Naive thymus-derived CD4-positive, alpha-beta T cell (primary cell): ENCODE results near the gene KRT81. TPM values are rescaled to one million over a fixed set of nuclear protein-coding genes. Genes with fewer than 3 reads are reported as not detected.
A peak's percentile ranks its signal among the peaks of the same experiment; 100 is the strongest.

Source experiments
- ATAC-seq: fragments of 150-1000 bp; cut with Tn5 transposase; 2 replicates; pipeline ENCODE4 v1.10.0; 2021; ENCODE audit warnings: mild to moderate bottlenecking, moderate library complexity
- CTCF ChIA-PET: fragments of 350-600 bp; sonication (Branson Sonifier 250); formaldehyde crosslinking; loops from one replicate; lab custom pipeline; 2021; ENCODE audit warnings: antibody characterized with exemption; lab: Charles Lee
- POLR2A ChIA-PET: fragments of 350-600 bp; sonication (Branson Sonifier 250); formaldehyde crosslinking; loops from one replicate; lab custom pipeline; 2021; ENCODE audit warnings: antibody characterized with exemption, inconsistent platforms; lab: Charles Lee
- DNase-seq, 9 donors: peaks; one replicate each; pipeline versions ENCODE4 v3.0.0 to v3.0.0-alpha.2; 2020 to 2022; ENCODE audit warnings: mixed read lengths in 1 of 9
- H3K27ac ChIP-seq: one replicate; pipeline ENCODE4 v1.7.0; 2013; ENCODE audit warnings: mild to moderate bottlenecking, low read depth, low read length, moderate library complexity
- H3K27me3 ChIP-seq, 2 donors: one replicate each; pipeline ENCODE4 v1.7.0; 2013; ENCODE audit warnings: low read length in 2 of 2, mild to moderate bottlenecking in 2 of 2, moderate library complexity in 2 of 2; ENCODE audit not compliant: control insufficient read depth in 2 of 2, insufficient read depth in 2 of 2
- H3K36me3 ChIP-seq, 3 experiments: 1 replicate in 2 of 3; 2 replicates in 1 of 3; pipeline ENCODE4 v1.7.0; 2013; ENCODE audit warnings: low read length in 3 of 3, mild to moderate bottlenecking in 3 of 3, moderate library complexity in 1 of 3; ENCODE audit not compliant: insufficient read depth in 3 of 3, control insufficient read depth in 2 of 3
- H3K4me1 ChIP-seq, 2 donors: one replicate each; pipeline ENCODE4 v1.7.0; 2013; ENCODE audit warnings: low read length in 2 of 2, mild to moderate bottlenecking in 2 of 2, moderate library complexity in 1 of 2; ENCODE audit not compliant: control insufficient read depth in 2 of 2, insufficient read depth in 2 of 2
- H3K4me3 ChIP-seq: 2 replicates; pipeline ENCODE4 v1.7.0; 2013; ENCODE audit warnings: mild to moderate bottlenecking, low read length
- H3K9me3 ChIP-seq, 3 experiments: 1 replicate in 2 of 3; 2 replicates in 1 of 3; pipeline ENCODE4 v1.7.0; 2013; ENCODE audit warnings: low read length in 3 of 3; ENCODE audit not compliant: control insufficient read depth in 2 of 3
- H3K27ac Mint-ChIP-seq, 9 donors: one replicate each; pipeline ENCODE4 v1.8.0; 2020 to 2022; ENCODE audit warnings: mixed read lengths in 9 of 9, mild to moderate bottlenecking in 8 of 9, moderate library complexity in 5 of 9, inconsistent platforms in 2 of 9
- H3K27me3 Mint-ChIP-seq, 5 donors: one replicate each; pipeline ENCODE4 v1.8.0; 2021 to 2022; ENCODE audit warnings: mixed read lengths in 5 of 5, mild to moderate bottlenecking in 1 of 5
- H3K36me3 Mint-ChIP-seq, 5 donors: one replicate each; pipeline ENCODE4 v1.8.0; 2020 to 2022; ENCODE audit warnings: mixed read lengths in 5 of 5, mild to moderate bottlenecking in 3 of 5, inconsistent platforms in 1 of 5
- H3K4me1 Mint-ChIP-seq, 7 donors: one replicate each; pipeline ENCODE4 v1.8.0; 2020 to 2022; ENCODE audit warnings: mixed read lengths in 7 of 7, mild to moderate bottlenecking in 3 of 7, inconsistent platforms in 1 of 7
- H3K4me3 Mint-ChIP-seq, 10 donors: one replicate each; pipeline ENCODE4 v1.8.0; 2020 to 2022; ENCODE audit warnings: mild to moderate bottlenecking in 10 of 10, mixed read lengths in 10 of 10, moderate library complexity in 6 of 10, inconsistent platforms in 2 of 10
- H3K9me3 Mint-ChIP-seq, 11 donors: one replicate each; pipeline ENCODE4 v1.8.0; 2020 to 2022; ENCODE audit warnings: mixed read lengths in 11 of 11, mild to moderate bottlenecking in 4 of 11, inconsistent platforms in 1 of 11, moderate library complexity in 1 of 11
- intact Hi-C, 2 donors: fragments of 100-400 bp; cut with micrococcal nuclease; formaldehyde crosslinking; loops; one replicate each; pipeline ENCODE4 v1.15.1; 2023
- polyA plus RNA-seq, 2 donors: library from polyadenylated mRNA; unstranded; fragments of 300-500 nt; fragmentation: Illumina TruSeq; gene quantifications; one replicate each; pipeline ENCODE4 v1.2.3, GENCODE V29; 2021
- total RNA-seq, 6 experiments: library from RNA in 5 of 6; stranded (reverse) in 5 of 6; gene quantifications; 1 replicate in 5 of 6; 2 replicates in 1 of 6; pipeline ENCODE4 v1.2.3 and lab custom pipeline; 2021 to 2026

KRT81 gene
- total and polyA plus RNA-seq, 7 experiments from 2014 or later = 0.15 to 0.21 TPM; not detected in 5

DNA sequence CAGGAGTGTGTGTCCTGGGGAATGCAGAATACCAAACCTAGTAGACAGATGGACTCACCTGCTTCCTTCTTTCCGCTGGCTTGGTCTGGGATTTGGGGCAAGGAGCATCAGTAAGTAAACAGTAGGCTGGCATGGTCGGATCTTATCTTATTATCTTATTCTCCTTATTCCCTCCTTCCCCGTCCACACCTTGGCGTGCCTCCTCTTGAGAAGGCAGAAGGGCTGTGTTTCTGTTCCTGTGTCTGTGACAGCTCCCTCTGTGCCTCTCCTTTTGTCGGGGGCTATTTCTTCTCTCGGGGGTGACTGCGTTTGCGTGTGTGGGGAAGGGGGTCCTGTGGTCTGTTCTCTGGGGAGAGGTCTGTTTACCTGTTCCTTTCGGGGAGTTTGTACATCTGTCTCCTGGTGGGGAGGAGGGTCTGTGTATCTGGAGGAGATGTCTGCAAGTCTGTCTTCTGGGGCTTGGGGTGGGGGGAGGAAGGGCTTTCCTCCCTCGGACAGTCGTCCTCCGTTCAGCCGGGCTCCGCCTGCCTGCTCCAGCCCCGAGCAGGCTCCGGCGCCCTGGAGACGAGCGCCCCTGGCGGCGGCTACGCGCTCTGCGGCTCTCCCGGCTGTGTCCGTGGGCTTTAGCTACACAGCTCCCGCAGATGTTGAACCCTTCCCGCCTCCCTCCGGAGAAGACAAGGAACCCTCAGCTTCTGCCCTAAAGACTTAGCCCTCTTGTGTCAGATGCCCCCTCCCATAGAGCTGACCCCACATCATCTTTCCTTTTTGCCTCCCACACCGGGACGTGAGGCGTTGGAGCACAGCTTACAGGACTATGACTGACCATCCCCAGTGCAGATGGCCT lies 12.5 kb downstream of the KRT81 start:
- POLR2A ChIA-PET = no interaction called here
- H3K27ac Mint-ChIP-seq = peak overlapping the region in 1 of 9 donors; percentile 30
- no peaks in the 10 kb centered on the region for H3K9me3 Mint-ChIP-seq

DNA sequence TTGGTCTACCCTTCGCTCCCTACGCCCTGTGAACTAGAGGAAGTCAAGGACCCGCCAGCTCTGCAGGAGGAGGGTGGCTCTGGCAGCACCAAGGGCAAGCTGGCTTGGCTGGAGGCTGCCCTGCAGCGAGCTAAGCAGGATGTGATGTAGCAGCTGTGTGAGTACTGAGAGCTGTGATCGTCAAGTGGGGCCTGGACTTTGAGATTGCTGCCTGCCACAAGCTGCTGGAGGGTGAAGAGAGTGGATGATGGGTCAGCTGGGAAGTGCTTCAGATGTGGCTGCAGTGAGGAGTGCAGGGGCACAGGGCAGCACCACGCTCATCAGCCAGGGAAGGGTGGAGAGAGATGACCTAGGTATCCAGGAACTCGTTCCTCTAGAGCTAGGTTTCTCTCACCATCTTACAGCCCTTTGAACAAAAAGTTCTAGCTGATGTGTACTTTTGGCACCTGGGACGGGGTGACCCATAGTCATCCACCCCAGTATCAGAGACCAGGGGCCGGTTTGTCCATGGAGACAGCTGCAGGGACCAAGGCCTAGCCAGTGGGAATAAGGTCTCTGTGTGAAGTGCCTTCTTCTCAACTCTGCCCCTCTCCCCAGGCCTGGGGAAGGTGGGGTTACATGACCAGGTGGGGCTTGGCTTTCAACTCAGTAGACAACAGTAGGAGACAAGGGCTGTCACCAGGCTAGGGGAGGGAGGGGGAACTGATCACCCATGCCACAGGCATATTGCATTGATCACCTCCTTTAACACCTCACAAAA lies 13.7 kb downstream of the KRT81 start:
- Mint-ChIP-seq H3K27ac (peak overlapping the region in 1 of 9 donors; percentile 14), H3K27me3 (peaks cover 18 to 63% (median 32%) of the 10 kb centered on the region in 5 donors), H3K4me3 (no peak overlapping the region), H3K36me3 (no peaks in the 10 kb centered on the region), H3K4me1 (peaks cover 0 to 15% (median 5%) of the 10 kb centered on the region in 7 donors), H3K9me3 (no peaks in the 10 kb centered on the region)
- ChIA-PET CTCF (interaction anchor here (0.7 to 2.0 kb wide), 4 partner anchors 32 to 607 kb away, joined by 3 to 4 read pairs (median 4); no protein-coding TSS in a partner anchor), POLR2A (no interaction called here)
- Histone ChIP-seq H3K36me3 (no peaks in the 10 kb centered on the region), H3K9me3 (no peaks in the 10 kb centered on the region), H3K27ac (no peak overlapping the region), H3K4me1 (no peaks in the 10 kb centered on the region), H3K27me3 (peaks cover 0 to 5% of the 10 kb centered on the region in 2 donors), H3K4me3 (no peak overlapping the region)
- no peak for DNase-seq
- no peak for ATAC-seq
- intact Hi-C loops = loop anchor here (2.0 kb wide), 2 partner anchors 55 to 121 kb away; no protein-coding TSS in a partner anchor

More for the DNA sequence above, 12.5 kb downstream of the KRT81 start:
- peaks cover 0 to 5% of the 10 kb centered on the region in 2 donors for H3K27me3 ChIP-seq
- intact Hi-C loops = loop anchor here (2.0 kb wide), 2 partner anchors 56 to 122 kb away; no protein-coding TSS in a partner anchor
- H3K4me1 ChIP-seq = no peaks in the 10 kb centered on the region
- no peaks in the 10 kb centered on the region for H3K36me3 ChIP-seq
- peak; percentile 90 for ATAC-seq
- CTCF ChIA-PET = interaction anchor here (0.6 to 2.0 kb wide), 12 partner anchors 14 to 139 kb away, joined by 3 to 6 read pairs (median 4); no protein-coding TSS in a partner anchor
- Mint-ChIP-seq H3K4me3 (peak overlapping the region in 6 of 10 donors; percentile 1 to 56 (median 25)), H3K36me3 (no peaks in the 10 kb centered on the region), H3K4me1 (peaks cover 0 to 15% (median 5%) of the 10 kb centered on the region in 7 donors), H3K27me3 (peaks cover 16 to 57% (median 32%) of the 10 kb centered on the region in 5 donors)
- no peak overlapping the region for H3K4me3 ChIP-seq
- no peak overlapping the region for H3K27ac ChIP-seq
- DNase-seq = peak; percentile 35 to 85 (median 62)
- H3K9me3 ChIP-seq = no peaks in the 10 kb centered on the region

DNA sequence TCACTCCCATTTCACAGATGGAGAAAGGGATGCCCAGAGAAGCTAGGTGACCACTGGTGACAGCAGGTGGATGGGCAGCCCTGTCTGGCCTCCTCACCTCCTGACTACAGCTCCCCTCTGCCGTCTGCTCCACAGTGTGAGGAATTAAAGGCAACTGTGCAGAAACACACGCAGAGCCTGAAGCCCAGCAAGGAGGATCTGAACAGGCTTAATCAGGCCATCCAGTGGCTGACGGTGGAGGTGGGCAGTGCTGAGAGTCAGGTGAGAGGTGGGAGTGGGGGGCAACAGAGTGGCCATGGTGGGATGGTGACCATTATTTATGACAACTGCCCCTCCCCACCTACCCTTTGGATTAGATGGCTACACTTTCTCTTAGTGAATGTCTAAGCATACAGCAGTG lies 15.6 kb downstream of the KRT81 start:
- DNase-seq (no peak), ATAC-seq (no peak)
- no peak overlapping the region for H3K27ac Mint-ChIP-seq
- Histone ChIP-seq H3K27ac (no peak overlapping the region), H3K27me3 (peaks cover 0 to 5% of the 10 kb centered on the region in 2 donors), H3K36me3 (no peaks in the 10 kb centered on the region), H3K9me3 (no peaks in the 10 kb centered on the region), H3K4me3 (no peak overlapping the region), H3K4me1 (no peaks in the 10 kb centered on the region)
- no peaks in the 10 kb centered on the region for H3K9me3 Mint-ChIP-seq
- H3K36me3 Mint-ChIP-seq = no peaks in the 10 kb centered on the region
- POLR2A ChIA-PET = no interaction called here
- CTCF ChIA-PET = no interaction called here
- intact Hi-C loops = no loop called here
- no peak overlapping the region for H3K4me3 Mint-ChIP-seq
- H3K4me1 Mint-ChIP-seq = peaks cover 0 to 15% (median 5%) of the 10 kb centered on the region in 7 donors
- H3K27me3 Mint-ChIP-seq = peaks cover 18 to 72% (median 41%) of the 10 kb centered on the region in 5 donors

DNA sequence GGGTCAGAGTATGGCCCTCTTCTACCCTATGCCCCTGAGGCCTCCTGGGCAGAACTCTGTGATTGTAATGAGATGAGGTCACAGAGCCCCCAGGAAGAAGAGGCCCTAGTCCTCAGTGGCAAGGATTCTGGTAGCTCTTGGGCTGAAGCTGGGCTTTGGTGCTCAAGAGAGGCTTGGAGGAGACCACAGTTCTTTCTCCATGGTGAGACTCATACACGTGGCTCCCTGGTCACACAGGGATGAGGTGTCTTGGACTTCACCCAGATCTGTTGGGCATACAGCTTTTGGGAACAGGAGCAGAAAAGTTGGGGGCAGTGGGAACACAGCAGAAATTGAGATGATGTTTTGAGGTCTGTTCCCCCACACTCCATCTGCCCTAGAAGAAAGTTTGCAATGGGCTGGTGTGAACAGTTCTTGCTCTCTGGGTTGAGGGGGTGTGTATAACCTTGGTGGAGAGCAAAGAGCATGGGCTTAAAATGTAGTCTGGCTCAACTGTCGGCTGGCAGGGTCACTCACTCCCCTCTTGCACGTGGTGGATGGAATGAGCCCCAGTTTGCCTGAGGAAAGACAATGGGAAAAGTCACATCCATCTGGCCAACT lies 16.7 kb downstream of the KRT81 start, which contains the start of gene KRT86:
Gene KRT86 (plus strand): TSS at position 125 of the 600 bp plus-strand sequence. CDS start 27,272 bp downstream, outside the sequence.
- H3K27ac ChIP-seq = no peak within 1 kb of the TSS
- no peak within 1 kb of the TSS for H3K27ac Mint-ChIP-seq
- ChIA-PET CTCF (no interaction called here), POLR2A (no interaction called here)
- no peak within 1 kb of the TSS for H3K4me3 Mint-ChIP-seq
- DNase-seq (no peak), ATAC-seq (no peak)
- no peak within 1 kb of the TSS for H3K4me3 ChIP-seq
- peaks cover 0 to 1% (median 0%) of the 10 kb centered on the region in 5 donors for H3K36me3 Mint-ChIP-seq
- peaks cover 21 to 72% (median 38%) of the 10 kb centered on the region in 5 donors for H3K27me3 Mint-ChIP-seq
- H3K9me3 ChIP-seq = no peaks in the 10 kb centered on the region
- no peaks in the 10 kb centered on the region for H3K4me1 ChIP-seq
- H3K36me3 ChIP-seq = no peaks in the 10 kb centered on the region
- H3K4me1 Mint-ChIP-seq = peaks cover 0 to 12% (median 5%) of the 10 kb centered on the region in 7 donors
- intact Hi-C loops = no loop called here
- H3K9me3 Mint-ChIP-seq = no peaks in the 10 kb centered on the region
- peaks cover 0 to 5% of the 10 kb centered on the region in 2 donors for H3K27me3 ChIP-seq

DNA sequence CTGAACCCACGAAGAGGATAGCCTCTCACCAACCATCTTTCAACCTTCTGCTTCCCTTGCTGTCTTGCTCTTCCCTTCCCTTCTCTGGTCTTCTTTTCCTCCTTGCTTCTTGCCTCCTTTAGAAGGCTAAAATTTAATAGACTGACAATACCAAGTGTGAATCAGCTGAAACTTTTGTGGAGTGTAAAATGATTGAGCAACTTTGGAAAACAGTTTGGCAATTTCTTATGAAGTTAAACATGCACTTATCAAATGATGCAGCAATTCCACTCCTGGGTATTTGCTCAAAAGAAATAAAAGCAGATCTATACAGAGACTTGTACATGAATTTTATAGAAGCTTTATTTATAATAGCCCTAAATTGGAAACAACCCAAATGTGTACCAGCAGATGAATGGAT lies 20.2 kb downstream of the KRT81 start:
- POLR2A ChIA-PET = no interaction called here
- Histone ChIP-seq H3K4me3 (no peak overlapping the region), H3K4me1 (no peaks in the 10 kb centered on the region), H3K36me3 (no peaks in the 10 kb centered on the region), H3K9me3 (no peaks in the 10 kb centered on the region), H3K27ac (no peak overlapping the region), H3K27me3 (no peaks in the 10 kb centered on the region)
- H3K9me3 Mint-ChIP-seq = peaks cover 0 to 4% (median 0%) of the 10 kb centered on the region in 11 donors
- peaks cover 0 to 2% (median 0%) of the 10 kb centered on the region in 7 donors for H3K4me1 Mint-ChIP-seq
- DNase-seq = no peak
- no peak for ATAC-seq
- CTCF ChIA-PET = interaction anchor here (0.5 to 0.7 kb wide), 2 partner anchors 46 to 489 kb away, joined by 3 to 4 read pairs; no protein-coding TSS in a partner anchor
- peaks cover 17 to 53% (median 20%) of the 10 kb centered on the region in 5 donors for H3K27me3 Mint-ChIP-seq
- H3K4me3 Mint-ChIP-seq = no peak overlapping the region
- intact Hi-C loops = no loop called here
- H3K27ac Mint-ChIP-seq = peak overlapping the region in 1 of 9 donors; percentile 60
- H3K36me3 Mint-ChIP-seq = peaks cover 0 to 13% (median 0%) of the 10 kb centered on the region in 5 donors

GRCh38 chr12:52270541-52271070 lies 20.7 kb downstream of the KRT81 start:
- intact Hi-C loops = no loop called here
- Histone ChIP-seq H3K4me3 (no peak overlapping the region), H3K36me3 (no peaks in the 10 kb centered on the region), H3K4me1 (no peaks in the 10 kb centered on the region), H3K27ac (no peak overlapping the region), H3K9me3 (no peaks in the 10 kb centered on the region), H3K27me3 (no peaks in the 10 kb centered on the region)
- peaks cover 0 to 4% (median 0%) of the 10 kb centered on the region in 11 donors for H3K9me3 Mint-ChIP-seq
- ATAC-seq (no peak), DNase-seq (no peak)
- H3K4me3 Mint-ChIP-seq = no peak overlapping the region
- peaks cover 17 to 49% (median 20%) of the 10 kb centered on the region in 5 donors for H3K27me3 Mint-ChIP-seq
- peaks cover 0 to 14% (median 0%) of the 10 kb centered on the region in 5 donors for H3K36me3 Mint-ChIP-seq
- peaks cover 0 to 2% (median 0%) of the 10 kb centered on the region in 7 donors for H3K4me1 Mint-ChIP-seq
- no peak overlapping the region for H3K27ac Mint-ChIP-seq
- ChIA-PET CTCF (interaction anchor here (0.5 kb wide), 1 partner anchor 45 kb away, joined by 4 read pairs; no protein-coding TSS in a partner anchor), POLR2A (no interaction called here)
